Activated CD8-positive, alpha-beta memory T cell treated with anti-CD3 and anti-CD28 coated beads for 4 hours (primary cell): Measurements from ENCODE around the gene TEKTIP1.

Source experiments
- DNase-seq, 2 donors: peaks; one replicate each; pipeline ENCODE4 v3.0.0-alpha.2; 2020; ENCODE audit warnings: low read depth in 2 of 2

The TEKTIP1 gene

DNA sequence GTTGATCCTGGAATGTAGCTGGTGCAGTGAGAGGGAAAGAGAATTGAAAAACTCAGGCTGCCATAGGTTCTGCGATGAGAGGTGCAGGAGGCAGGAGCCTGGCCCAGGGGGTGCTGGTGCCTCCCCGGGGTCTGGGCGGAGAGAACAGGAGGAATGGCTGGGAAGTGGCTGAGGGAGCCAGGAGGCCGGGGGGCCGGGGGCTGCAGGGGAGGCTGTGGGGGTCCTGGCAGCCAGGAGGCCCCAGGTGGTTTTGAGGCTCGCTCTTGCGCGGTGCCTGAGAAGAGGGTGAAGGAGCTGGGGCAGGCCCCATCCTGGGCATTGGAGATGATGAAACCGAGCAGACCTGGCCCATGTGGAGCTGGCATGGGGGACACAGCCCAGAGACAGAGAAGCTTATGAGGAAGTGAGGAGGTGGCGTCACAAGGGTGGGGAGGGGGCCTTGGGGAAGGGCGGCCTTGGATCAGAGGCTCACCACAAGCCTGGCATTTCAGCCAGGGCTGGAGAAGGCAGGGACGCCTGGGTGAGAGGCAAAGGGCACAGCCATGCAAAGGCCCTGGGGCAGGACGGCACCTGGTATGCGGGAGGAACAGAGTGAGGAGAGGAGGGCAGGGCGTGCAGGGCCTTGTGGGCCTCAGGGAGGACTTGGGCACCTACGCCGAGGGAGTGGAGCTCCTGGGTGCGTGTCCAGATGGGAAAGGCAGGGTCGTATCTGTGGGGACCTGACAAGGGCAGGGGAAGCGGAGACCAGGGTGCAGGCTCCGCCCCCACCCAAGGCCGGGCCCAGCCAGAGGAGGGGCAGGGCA is 1.3 kb upstream of the TEKTIP1 start:
- DNase-seq = no peak

GRCh38 chr19:3538258-3538929 is 580 bp upstream of the TEKTIP1 start:
- DNase-seq = no peak

- DNase-seq = no peak
Measured at GRCh38 chr19:3539756-3540118, 763 bp downstream of the TEKTIP1 start.

- DNase-seq = no peak
Measured at GRCh38 chr19:3543150-3544057, 4.4 kb downstream of the TEKTIP1 start.

DNA sequence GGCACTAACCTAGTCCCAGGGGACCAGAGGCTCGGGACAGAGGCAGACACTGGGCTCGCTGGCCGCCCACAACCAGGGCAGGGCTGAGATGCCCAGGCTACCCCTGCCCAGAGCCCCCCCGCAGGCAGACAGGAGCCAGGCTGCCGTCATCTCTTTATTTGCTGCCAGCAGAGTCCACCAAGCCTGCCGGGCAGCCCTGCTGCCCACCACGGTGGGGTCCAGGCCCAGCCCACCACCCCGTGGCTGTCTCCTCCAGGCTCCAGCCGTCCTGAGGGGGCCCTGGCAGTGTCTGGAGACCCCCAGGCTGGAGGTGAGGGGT is 5.0 kb downstream of the TEKTIP1 start:
- DNase-seq = no peak

- DNase-seq = peak; percentile 28 to 55
Measured at GRCh38 chr19:3544742-3545668, 6.0 kb downstream of the TEKTIP1 start.

DNA sequence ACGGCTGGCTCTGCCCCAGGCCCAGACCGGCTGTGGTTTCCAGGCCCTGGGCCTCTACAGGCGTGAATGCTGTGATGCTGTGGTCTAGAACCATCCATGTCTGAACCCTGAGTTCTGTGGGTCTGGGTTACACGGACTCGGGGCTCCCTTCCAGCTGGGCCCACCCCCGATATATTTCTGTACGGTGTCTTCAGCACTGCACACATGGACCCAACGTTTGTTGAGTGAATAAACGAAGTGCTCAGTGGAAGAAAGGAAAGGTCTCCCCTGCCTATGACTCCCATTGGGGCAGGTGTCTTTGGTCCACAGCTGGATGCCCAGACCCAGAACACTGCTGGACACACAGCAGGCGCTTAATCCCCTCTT is 6.7 kb downstream of the TEKTIP1 start:
- no peak for DNase-seq

DNA sequence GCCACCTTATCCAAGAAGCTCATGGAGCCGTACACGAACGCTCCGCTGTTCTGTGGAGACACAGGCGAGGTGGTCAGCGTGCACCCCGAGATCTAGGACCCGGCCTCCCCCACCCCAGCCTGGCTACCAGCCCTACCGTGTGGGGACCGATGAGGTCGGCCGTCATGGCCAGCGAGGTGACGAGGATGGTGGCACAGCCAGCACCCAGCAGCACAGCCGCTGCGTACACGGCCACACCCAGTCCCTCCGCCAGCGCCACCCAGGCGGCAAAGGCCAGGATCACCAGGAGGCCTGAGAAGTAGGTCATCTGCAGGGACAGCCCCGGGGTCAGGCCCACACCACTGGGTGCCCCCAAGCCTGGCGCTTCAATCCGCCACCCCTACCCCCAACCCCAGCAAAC is 7.1 kb downstream of the TEKTIP1 start:
- no peak for DNase-seq

DNA sequence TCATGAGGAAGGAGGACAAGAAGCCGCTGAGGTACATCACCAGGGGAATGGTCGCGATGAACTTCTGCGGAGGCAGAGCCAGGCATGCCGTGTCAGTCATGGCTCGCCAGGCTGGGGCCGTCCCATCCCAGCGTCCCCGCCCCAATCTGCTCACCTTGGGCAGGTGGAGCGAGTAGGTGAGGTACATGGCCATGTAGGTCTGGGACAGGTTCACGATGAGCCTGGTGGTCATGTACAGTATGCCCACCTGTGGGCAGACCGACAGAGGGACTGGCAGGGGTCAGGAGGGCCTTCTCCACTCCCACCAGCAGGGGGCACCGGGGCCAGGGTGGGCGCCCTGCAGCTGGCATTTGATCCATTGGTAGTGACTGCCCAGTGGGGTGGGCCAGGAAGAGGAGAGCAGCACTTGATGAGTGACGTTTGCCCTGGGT is 8.3 kb downstream of the TEKTIP1 start:
- DNase-seq = no peak

- no peak for DNase-seq
Measured at GRCh38 chr19:3547767-3548282, 8.9 kb downstream of the TEKTIP1 start.

DNA sequence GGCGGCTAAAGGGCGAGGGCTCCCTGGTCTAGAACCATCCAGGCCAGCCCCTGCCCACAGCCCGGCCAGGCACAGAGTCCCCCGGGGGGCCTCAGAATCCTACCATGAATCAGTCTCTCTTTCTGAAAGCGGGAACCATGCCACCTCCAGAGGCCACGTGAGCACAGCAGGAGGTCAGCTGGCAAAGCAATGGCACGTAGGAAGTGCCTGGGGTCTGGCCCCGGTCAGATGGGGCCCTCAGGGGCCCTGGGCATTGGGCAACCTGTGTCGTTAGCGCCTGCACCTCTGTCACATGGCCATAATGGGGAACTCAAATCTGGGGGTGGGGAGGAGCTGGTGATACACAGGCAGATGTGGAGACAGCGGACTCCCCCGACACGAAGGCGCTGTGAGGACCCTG is 9.6 kb downstream of the TEKTIP1 start:
- DNase-seq = no peak

DNA sequence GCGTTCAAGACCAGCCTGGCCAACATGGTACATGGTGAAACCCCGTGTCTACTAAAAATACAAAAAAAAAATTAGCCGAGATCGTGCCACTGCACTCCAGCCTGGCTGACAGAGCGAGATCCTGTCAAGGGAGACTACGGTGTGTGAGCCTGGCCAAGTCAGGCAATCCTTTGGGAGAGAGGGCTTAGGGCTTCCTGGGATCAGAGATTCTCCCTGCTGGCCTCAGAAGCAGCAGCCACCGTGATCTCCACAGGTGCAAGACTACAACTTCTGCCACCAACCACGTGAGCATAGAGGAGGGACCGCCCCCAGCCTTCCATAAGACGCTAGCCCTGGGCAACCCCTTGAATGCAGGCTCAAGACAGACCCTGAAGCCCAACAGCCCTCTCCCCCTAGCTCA is 10.8 kb downstream of the TEKTIP1 start:
- DNase-seq = no peak

DNA sequence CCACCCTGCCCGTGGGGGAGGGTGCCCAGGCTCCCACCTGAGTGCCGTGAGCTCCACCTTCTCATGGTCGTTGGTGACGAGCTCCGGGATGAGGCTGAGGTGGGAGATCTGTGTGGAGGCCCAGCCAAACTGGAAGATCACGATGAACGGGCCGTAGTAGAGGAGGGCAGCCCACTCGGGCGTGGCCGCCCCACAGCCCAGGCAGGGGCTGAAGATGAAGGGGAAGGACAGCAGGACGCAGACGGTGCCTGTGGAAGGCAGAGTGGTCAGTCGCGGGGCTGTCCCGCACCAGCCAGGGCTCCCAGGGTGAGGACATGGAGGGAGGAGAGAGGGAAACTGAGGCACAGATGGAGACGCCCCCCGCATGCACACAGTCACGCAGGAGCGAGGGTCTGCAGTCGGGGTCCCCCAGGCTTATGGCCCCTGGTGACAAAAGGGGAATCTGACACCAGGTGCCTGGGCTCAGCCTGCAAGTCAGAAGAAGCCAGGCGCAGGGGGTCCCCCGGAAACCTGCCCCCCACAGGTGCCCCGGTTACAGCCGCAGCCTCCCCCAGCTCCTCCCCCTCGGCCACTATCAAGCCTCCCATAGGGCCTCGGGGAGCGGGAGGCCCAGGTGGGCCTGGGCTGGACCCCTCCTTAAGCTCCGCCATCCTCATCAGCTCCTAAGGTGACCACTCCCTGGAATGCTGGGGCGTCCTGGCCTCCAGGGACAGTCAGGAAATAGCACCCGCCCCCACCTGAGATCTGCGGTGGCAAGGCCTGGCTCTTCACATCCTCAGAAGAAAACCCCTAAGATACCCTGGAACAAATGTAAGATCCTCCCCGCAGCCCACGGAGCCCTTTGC is 12.2 kb downstream of the TEKTIP1 start:
- DNase-seq = no peak

- DNase-seq = no peak
Measured at GRCh38 chr19:3551792-3552095, 12.8 kb downstream of the TEKTIP1 start.

GRCh38 chr19:3554254-3555083 is 15.5 kb downstream of the TEKTIP1 start:
- no peak for DNase-seq

DNA sequence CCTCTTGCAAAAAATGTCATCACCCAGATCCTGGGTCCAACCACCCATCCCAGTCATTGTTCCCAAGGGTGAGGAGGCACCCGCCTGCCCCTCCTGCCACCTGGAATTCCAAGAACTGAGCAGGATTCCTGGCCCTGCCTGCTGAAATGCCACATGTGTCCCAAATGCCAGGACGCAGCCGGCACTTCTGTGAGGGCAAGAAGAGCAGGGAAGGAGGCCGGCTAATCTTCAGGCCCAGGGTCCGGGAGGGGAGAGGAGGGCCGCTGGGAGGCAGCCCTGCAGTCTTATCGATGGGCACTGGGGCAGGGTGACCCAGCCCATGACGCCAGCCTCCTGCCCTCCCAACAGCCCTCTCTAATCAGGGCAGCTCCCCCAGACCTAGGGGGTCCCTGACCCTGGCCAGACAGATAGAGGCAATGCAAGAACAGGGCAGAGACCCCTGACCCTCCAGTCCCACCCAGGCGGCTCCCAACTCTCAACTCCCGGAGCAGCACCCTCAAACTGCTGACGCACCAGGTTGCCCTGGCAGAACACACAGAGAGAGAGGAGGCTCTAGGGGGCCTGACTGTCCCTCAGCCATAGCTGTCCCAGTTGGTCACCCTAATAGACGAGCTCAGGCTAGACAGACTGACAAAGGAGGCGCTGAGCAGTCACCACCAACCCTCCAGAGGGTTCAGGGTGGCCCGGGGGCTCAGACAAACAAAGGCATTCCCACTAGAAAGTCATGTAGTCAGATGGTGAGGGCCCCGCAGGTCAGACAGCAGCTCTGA is 16.9 kb downstream of the TEKTIP1 start:
- DNase-seq = no peak

DNA sequence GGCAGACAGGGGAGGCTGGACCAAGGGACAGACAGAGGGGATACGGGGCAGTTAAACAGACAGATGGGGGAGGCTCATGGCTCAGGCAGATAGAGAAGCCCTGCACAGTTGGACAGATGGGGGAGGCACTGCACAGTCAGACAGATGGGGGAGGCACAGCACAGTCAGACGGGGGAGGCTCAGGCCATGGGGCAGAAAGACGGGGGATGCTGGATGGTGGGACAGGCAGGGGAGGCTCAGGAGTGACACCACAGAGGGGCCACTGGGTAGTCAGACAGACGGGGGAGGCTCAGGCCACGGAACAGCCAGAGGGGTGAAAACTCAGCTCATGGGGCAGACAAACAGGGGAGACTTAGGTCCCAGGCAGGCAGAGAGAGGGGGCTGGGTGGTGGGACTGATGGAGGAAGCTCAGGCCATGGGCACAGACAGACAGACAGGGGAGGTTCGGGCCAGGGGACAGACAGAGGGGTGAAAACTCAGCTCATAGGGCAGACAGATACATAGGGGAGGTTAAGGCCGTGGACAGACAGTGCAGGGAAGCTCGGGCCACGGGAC is 17.5 kb downstream of the TEKTIP1 start:
- no peak for DNase-seq

DNA sequence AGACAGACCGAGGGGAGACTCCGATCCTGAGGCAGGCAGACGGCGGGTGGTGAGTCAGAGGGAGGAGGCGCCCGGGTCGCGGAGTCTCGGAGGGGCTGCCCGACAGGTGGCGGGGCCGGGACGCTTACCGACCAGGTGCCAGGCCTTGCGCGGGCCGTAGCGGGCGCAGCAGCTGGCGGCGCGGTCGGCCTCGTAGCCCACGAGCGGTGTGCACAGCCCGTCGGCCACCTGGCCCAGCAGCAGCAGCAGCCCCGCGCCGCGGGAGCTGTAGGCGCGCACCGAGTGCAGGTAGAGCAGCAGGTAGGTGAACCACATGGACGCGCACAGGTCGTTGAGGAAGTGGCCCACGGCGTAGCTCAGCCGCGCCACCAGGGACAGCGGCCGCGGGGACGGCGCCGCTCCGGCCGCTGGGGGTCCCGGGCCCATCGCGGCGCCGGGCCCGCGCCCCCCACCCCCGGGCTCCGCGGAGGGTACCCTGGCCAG is 18.0 kb downstream of the TEKTIP1 start:
- peak; percentile 41 to 57 for DNase-seq
